ENCODE measurements around the gene LARP4B.

GRCh38 chr10:841535-841934 lies 90.0 kb downstream of the LARP4B start:
- TF ChIP-seq CTCF (conservative IDR thresholded peaks at IDR 0.05; ENCODE audit: low read depth in 2 of 2) (no peak), POLR2AphosphoS5 (IDR thresholded peaks at IDR 0.05; ENCODE audit: low read depth) (no peak), EZH2 (IDR thresholded peaks at IDR 0.05; ENCODE audit: low read depth, unreplicated experiment) (no peak), EZH2phosphoT487 (IDR thresholded peaks at IDR 0.05; ENCODE audit: unreplicated experiment) (no peak), REST (IDR thresholded peaks at IDR 0.05; ENCODE audit: unreplicated experiment) (no peak)
- TF ChIP-seq, protein P1, sequence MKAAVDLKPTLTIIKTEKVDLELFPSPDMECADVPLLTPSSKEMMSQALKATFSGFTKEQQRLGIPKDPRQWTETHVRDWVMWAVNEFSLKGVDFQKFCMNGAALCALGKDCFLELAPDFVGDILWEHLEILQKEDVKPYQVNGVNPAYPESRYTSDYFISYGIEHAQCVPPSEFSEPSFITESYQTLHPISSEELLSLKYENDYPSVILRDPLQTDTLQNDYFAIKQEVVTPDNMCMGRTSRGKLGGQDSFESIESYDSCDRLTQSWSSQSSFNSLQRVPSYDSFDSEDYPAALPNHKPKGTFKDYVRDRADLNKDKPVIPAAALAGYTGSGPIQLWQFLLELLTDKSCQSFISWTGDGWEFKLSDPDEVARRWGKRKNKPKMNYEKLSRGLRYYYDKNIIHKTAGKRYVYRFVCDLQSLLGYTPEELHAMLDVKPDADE (IDR thresholded peaks at IDR 0.05), result no peak
